Osteoblast (primary cell): ENCODE data around the gene BFSP2. TPM values are rescaled to one million over a fixed set of nuclear protein-coding genes. Genes with fewer than 3 reads are reported as not detected.

Experiments used
- DNase-seq: peaks from one replicate; pipeline ENCODE4 v3.0.0; 2011; ENCODE audit warnings: low spot score, mixed read lengths; ENCODE audit not compliant: insufficient read length; ENCODE audit errors: missing footprints
- H2AFZ ChIP-seq: 2 replicates; pipeline ENCODE4 v1.6.0; 2011; ENCODE audit warnings: mild to moderate bottlenecking, low read length
- H3K27ac ChIP-seq: 2 replicates; pipeline ENCODE4 v1.5.1; 2011; ENCODE audit warnings: mild to moderate bottlenecking, low read depth, low read length, moderate library complexity
- H3K27me3 ChIP-seq: 2 replicates; pipeline ENCODE4 v1.6.0; 2012; ENCODE audit warnings: mild to moderate bottlenecking, control low read depth, inconsistent platforms, low read length, moderate library complexity; ENCODE audit not compliant: insufficient read depth
- H3K36me3 ChIP-seq: 2 replicates; pipeline ENCODE4 v1.5.1; 2011; ENCODE audit warnings: mild to moderate bottlenecking, low read length, control low read depth, moderate library complexity; ENCODE audit not compliant: insufficient read depth
- H3K4me1 ChIP-seq: 2 replicates; pipeline ENCODE4 v1.5.1; 2011; ENCODE audit warnings: mild to moderate bottlenecking, low read length, control low read depth, moderate library complexity; ENCODE audit not compliant: insufficient read depth
- H3K4me2 ChIP-seq: 2 replicates; pipeline ENCODE4 v1.6.0; 2011; ENCODE audit warnings: mild to moderate bottlenecking, low read length; ENCODE audit not compliant: insufficient read depth
- H3K4me3 ChIP-seq: fragments of 200-600 bp; sonication (generic); 3 replicates; pipeline ENCODE4 v1.5.1; 2012; ENCODE audit warnings: mild to moderate bottlenecking, low read length, inconsistent platforms; ENCODE audit not compliant: insufficient read depth
- H3K79me2 ChIP-seq: 2 replicates; pipeline ENCODE4 v1.6.0; 2012; ENCODE audit warnings: mild to moderate bottlenecking, low read length, control low read depth, inconsistent platforms; ENCODE audit not compliant: insufficient read depth
- H3K9me3 ChIP-seq: 2 replicates; pipeline ENCODE4 v1.5.1; 2011; ENCODE audit warnings: low read depth, low read length, control low read depth
- H4K20me1 ChIP-seq: 2 replicates; pipeline ENCODE4 v1.6.0; 2012; ENCODE audit warnings: mild to moderate bottlenecking, low read length, control low read depth; ENCODE audit not compliant: insufficient read depth
- CTCF ChIP-seq: IDR thresholded peaks from 2 replicates; pipeline ENCODE4 v1.5.1; 2011; ENCODE audit warnings: mild to moderate bottlenecking, low read depth, low read length, moderate library complexity; ENCODE audit errors: extremely low read depth
- total RNA-seq: library from RNA; depleted of rRNA; stranded (reverse); fragments of >200 nt; gene quantifications from 2 replicates; pipeline ENCODE4 v1.2.3, GENCODE V29; 2012

The BFSP2 gene
- total RNA-seq, 1 donor, result not detected

GRCh38 chr3:133425898-133426297 lies 26.0 kb downstream of the BFSP2 start:
- Histone ChIP-seq H2AFZ (no peak overlapping the region), H3K4me1 (peaks cover 14% of the 10 kb centered on the region), H3K27ac (no peak overlapping the region), H3K4me3 (no peak overlapping the region), H3K27me3 (no peaks in the 10 kb centered on the region), H3K79me2 (no peaks in the 10 kb centered on the region), H3K9me3 (no peaks in the 10 kb centered on the region), H4K20me1 (no peaks in the 10 kb centered on the region), H3K4me2 (no peak overlapping the region), H3K36me3 (no peaks in the 10 kb centered on the region)
- peak; percentile 60 for DNase-seq
- no peak for TF ChIP-seq CTCF

DNA sequence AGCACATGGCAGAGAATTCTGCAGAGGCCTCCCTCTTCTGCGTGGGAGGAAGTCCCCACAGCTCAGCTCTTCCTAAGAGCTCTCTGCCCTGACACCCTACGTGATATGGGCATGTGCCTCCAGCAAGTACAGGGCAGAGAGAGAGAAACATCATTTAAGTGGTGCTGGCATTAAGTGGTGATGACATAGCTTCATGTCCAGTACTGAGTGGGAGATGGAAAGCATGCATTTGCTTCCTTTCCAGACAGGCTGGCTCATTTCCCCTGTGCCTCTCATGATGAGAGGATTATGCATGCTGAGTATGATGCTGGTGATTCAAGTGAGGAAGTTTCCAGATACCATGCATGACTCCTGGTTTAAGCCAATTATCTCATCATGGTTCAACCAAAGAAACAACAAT lies 26.9 kb downstream of the BFSP2 start:
- no peaks in the 10 kb centered on the region for H3K79me2 ChIP-seq
- no peak overlapping the region for H3K4me2 ChIP-seq
- no peak overlapping the region for H2AFZ ChIP-seq
- no peaks in the 10 kb centered on the region for H3K9me3 ChIP-seq
- TF ChIP-seq CTCF, result no peak
- no peaks in the 10 kb centered on the region for H4K20me1 ChIP-seq
- DNase-seq, result peak; percentile 96
- H3K36me3 ChIP-seq, result no peaks in the 10 kb centered on the region
- H3K27me3 ChIP-seq, result no peaks in the 10 kb centered on the region
- H3K4me3 ChIP-seq, result no peak overlapping the region
- H3K4me1 ChIP-seq, result peaks cover 14% of the 10 kb centered on the region
- H3K27ac ChIP-seq, result peak overlapping the region; percentile 47

DNA sequence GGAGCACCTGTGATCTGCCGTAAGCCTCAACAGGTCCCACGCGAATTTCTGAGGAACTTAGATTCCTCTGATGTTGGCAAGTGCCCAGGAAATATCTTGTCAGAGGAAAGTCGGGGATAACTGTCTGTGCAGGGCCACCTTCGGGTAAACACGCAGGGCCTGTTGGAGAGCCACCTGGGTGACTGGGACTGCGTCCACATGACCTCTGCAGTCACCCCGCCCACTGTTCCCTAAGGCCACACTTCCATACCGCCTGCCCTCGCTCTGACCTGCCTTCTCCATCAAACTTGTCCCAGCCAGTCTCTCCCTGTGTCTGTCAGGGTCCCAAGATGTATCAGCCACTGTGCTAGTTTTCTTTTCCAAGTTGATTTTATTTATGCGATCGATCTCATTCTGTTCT lies 28.7 kb downstream of the BFSP2 start:
- H3K27me3 ChIP-seq, result no peaks in the 10 kb centered on the region
- no peak overlapping the region for H2AFZ ChIP-seq
- peak; percentile 18 for DNase-seq
- no peaks in the 10 kb centered on the region for H3K9me3 ChIP-seq
- H3K4me1 ChIP-seq, result peaks cover 13% of the 10 kb centered on the region
- no peak for TF ChIP-seq CTCF
- H3K4me2 ChIP-seq, result no peak overlapping the region
- H3K79me2 ChIP-seq, result no peaks in the 10 kb centered on the region
- no peaks in the 10 kb centered on the region for H4K20me1 ChIP-seq
- no peaks in the 10 kb centered on the region for H3K36me3 ChIP-seq
- no peak overlapping the region for H3K4me3 ChIP-seq
- H3K27ac ChIP-seq, result no peak overlapping the region

GRCh38 chr3:133429063-133429462 lies 29.2 kb downstream of the BFSP2 start:
- Histone ChIP-seq H4K20me1 (no peaks in the 10 kb centered on the region), H3K27me3 (no peaks in the 10 kb centered on the region), H3K4me2 (no peak overlapping the region), H3K79me2 (no peaks in the 10 kb centered on the region), H3K36me3 (no peaks in the 10 kb centered on the region), H3K4me1 (peaks cover 9% of the 10 kb centered on the region), H2AFZ (no peak overlapping the region), H3K4me3 (no peak overlapping the region), H3K9me3 (no peaks in the 10 kb centered on the region), H3K27ac (no peak overlapping the region)
- peak; percentile 55 for DNase-seq
- TF ChIP-seq CTCF, result no peak
